ENCODE results near the gene TSHZ3. TPM values are rescaled to one million over a fixed set of nuclear protein-coding genes. Genes with fewer than 3 reads are reported as not detected.

TSHZ3 gene
- total RNA-seq, 1 donor from 2014 or later, result 6.1 TPM

DNA sequence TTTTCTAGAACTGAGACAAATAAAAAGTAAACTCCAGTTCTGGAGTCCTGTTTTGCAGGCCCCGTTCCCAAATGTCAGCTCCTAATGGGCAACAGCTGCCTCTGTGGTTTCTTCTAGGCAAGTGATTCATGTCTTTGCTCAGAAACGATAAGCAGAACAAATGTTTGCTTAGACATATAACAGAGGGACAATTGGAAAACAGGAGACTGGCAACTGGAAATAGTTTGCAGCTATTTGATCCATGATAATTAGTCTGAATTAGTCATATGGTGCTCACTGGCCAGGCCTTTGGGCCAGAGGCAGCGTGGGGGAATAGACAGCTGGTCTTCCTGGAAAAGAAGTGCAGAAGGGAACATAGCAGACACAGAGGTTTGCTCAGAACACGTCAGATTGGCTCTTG is 29.2 kb upstream of the TSHZ3 start:
- Mint-ChIP-seq H3K36me3 (ENCODE audit: low read depth, unreplicated experiment) (peaks cover 5% of the 10 kb centered on the region), H3K27ac (ENCODE audit: unreplicated experiment) (peak overlapping the region; percentile 23), H3K9me3 (ENCODE audit: unreplicated experiment) (peaks cover 5% of the 10 kb centered on the region), H3K4me3 (ENCODE audit: unreplicated experiment) (no peak overlapping the region), H3K27me3 (ENCODE audit: low read depth, unreplicated experiment) (peaks cover 18% of the 10 kb centered on the region), H3K4me1 (ENCODE audit: low read depth, unreplicated experiment) (peaks cover 4% of the 10 kb centered on the region)
- Histone ChIP-seq H3K4me3 (ENCODE audit: insufficient read depth, low read depth, low read length) (no peak overlapping the region), H3K9ac (ENCODE audit: low read length) (no peak overlapping the region), H3K79me2 (ENCODE audit: insufficient read depth, low read length) (no peaks in the 10 kb centered on the region), H3K9me3 (ENCODE audit: insufficient read depth, low read depth, low read length) (no peaks in the 10 kb centered on the region), H2AFZ (ENCODE audit: low read depth, low read length) (no peak overlapping the region), H3K36me3 (ENCODE audit: insufficient read depth, low read length) (no peaks in the 10 kb centered on the region), H3K27ac (ENCODE audit: low read depth, low read length) (peak overlapping the region; percentile 11), H3K27me3 (ENCODE audit: insufficient read depth, low read length) (no peaks in the 10 kb centered on the region), H3K4me2 (ENCODE audit: low read length) (peak overlapping the region; percentile 56), H4K20me1 (ENCODE audit: insufficient read depth, low read length) (no peaks in the 10 kb centered on the region), H3K4me1 (ENCODE audit: insufficient read depth, low read length) (peaks cover 8% of the 10 kb centered on the region)
- DNase-seq (ENCODE audit: low read depth) (peak; percentile 98), FAIRE-seq (peak; percentile 62)
- TF ChIP-seq, protein P1, sequence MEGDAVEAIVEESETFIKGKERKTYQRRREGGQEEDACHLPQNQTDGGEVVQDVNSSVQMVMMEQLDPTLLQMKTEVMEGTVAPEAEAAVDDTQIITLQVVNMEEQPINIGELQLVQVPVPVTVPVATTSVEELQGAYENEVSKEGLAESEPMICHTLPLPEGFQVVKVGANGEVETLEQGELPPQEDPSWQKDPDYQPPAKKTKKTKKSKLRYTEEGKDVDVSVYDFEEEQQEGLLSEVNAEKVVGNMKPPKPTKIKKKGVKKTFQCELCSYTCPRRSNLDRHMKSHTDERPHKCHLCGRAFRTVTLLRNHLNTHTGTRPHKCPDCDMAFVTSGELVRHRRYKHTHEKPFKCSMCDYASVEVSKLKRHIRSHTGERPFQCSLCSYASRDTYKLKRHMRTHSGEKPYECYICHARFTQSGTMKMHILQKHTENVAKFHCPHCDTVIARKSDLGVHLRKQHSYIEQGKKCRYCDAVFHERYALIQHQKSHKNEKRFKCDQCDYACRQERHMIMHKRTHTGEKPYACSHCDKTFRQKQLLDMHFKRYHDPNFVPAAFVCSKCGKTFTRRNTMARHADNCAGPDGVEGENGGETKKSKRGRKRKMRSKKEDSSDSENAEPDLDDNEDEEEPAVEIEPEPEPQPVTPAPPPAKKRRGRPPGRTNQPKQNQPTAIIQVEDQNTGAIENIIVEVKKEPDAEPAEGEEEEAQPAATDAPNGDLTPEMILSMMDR (IDR thresholded peaks at IDR 0.05; ENCODE audit: insufficient read depth, low read depth, low read length), result no peak
- TF ChIP-seq EZH2 (IDR thresholded peaks at IDR 0.05; ENCODE audit: insufficient read depth, low read length), result no peak

DNA sequence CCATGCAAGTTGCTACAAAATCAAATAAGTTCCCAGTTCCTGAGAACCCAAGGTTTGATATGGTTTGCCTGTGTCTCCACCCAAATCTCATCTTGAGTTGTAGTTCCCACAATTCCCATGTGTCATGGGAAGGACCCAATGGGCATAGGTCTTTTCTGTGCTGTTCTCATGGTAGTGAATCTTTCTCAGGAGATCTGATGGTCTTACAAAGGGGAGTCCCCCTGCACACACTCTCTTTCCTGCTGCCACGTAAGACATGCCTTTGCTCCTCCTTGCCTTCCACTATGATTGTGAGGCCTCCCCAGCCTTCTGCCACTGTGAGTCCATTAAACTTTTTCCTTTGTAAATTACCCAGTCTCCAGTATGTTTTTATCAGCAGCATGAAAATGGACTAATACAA is 28.5 kb upstream of the TSHZ3 start:
- Histone ChIP-seq H3K9ac (ENCODE audit: low read length) (no peak overlapping the region), H3K9me3 (ENCODE audit: insufficient read depth, low read depth, low read length) (no peaks in the 10 kb centered on the region), H3K27ac (ENCODE audit: low read depth, low read length) (no peak overlapping the region), H3K4me3 (ENCODE audit: insufficient read depth, low read depth, low read length) (no peak overlapping the region), H3K79me2 (ENCODE audit: insufficient read depth, low read length) (no peaks in the 10 kb centered on the region), H4K20me1 (ENCODE audit: insufficient read depth, low read length) (no peaks in the 10 kb centered on the region), H3K27me3 (ENCODE audit: insufficient read depth, low read length) (no peaks in the 10 kb centered on the region), H3K4me1 (ENCODE audit: insufficient read depth, low read length) (peaks cover 8% of the 10 kb centered on the region), H3K4me2 (ENCODE audit: low read length) (peak overlapping the region; percentile 56), H2AFZ (ENCODE audit: low read depth, low read length) (no peak overlapping the region), H3K36me3 (ENCODE audit: insufficient read depth, low read length) (no peaks in the 10 kb centered on the region)
- peaks cover 24% of the 10 kb centered on the region for H3K27me3 Mint-ChIP-seq (ENCODE audit: low read depth, unreplicated experiment)
- peaks cover 5% of the 10 kb centered on the region for H3K36me3 Mint-ChIP-seq (ENCODE audit: low read depth, unreplicated experiment)
- H3K9me3 Mint-ChIP-seq (ENCODE audit: unreplicated experiment), result peaks cover 5% of the 10 kb centered on the region
- no peak overlapping the region for H3K27ac Mint-ChIP-seq (ENCODE audit: unreplicated experiment)
- TF ChIP-seq, protein P1 (IDR thresholded peaks at IDR 0.05; ENCODE audit: insufficient read depth, low read depth, low read length), result no peak
- no peak for TF ChIP-seq EZH2 (IDR thresholded peaks at IDR 0.05; ENCODE audit: insufficient read depth, low read length)
- no peak for DNase-seq (ENCODE audit: low read depth)
- H3K4me3 Mint-ChIP-seq (ENCODE audit: unreplicated experiment), result no peak overlapping the region
- FAIRE-seq, result no peak
- H3K4me1 Mint-ChIP-seq (ENCODE audit: low read depth, unreplicated experiment), result peaks cover 4% of the 10 kb centered on the region

DNA sequence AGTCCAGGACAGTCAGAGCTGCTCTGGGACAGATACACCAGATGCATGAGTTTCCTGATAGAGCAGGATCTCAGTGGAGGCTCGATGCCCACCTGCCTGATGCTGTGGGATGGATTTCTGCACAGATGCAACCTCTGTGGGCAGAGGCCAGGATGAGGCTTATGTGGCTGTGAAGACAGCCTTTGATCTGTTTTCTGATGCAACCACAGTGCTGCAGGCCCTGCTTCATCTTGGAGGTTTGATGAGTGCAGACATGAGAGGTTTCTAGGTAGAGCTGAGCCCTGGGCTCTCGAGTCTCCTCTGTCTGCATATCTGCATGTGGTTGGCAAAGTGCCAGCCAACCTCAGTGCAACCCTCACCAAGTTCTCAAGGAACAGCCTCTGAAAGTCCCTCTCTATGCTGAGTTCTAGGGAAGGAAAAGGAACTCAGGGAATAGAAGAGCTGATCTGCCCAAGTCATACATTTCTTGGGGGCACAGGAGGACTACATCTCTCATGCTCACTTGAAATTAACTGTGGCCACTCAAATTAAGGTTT is 23.1 kb upstream of the TSHZ3 start:
- FAIRE-seq (no peak), DNase-seq (ENCODE audit: low read depth) (no peak)

More for the DNA sequence above, 23.1 kb upstream of the TSHZ3 start:
- no peak overlapping the region for H3K4me3 ChIP-seq (ENCODE audit: insufficient read depth, low read depth, low read length)
- Mint-ChIP-seq H3K9me3 (ENCODE audit: unreplicated experiment) (peaks cover 4% of the 10 kb centered on the region), H3K4me1 (ENCODE audit: low read depth, unreplicated experiment) (no peaks in the 10 kb centered on the region), H3K36me3 (ENCODE audit: low read depth, unreplicated experiment) (peaks cover 5% of the 10 kb centered on the region), H3K27ac (ENCODE audit: unreplicated experiment) (no peak overlapping the region), H3K4me3 (ENCODE audit: unreplicated experiment) (no peak overlapping the region), H3K27me3 (ENCODE audit: low read depth, unreplicated experiment) (peaks cover 38% of the 10 kb centered on the region)
- peaks cover 2% of the 10 kb centered on the region for H3K27me3 ChIP-seq (ENCODE audit: insufficient read depth, low read length)
- H3K79me2 ChIP-seq (ENCODE audit: insufficient read depth, low read length), result no peaks in the 10 kb centered on the region
- H3K9me3 ChIP-seq (ENCODE audit: insufficient read depth, low read depth, low read length), result no peaks in the 10 kb centered on the region
- no peak for TF ChIP-seq EZH2 (IDR thresholded peaks at IDR 0.05; ENCODE audit: insufficient read depth, low read length)
- TF ChIP-seq, protein P1 (IDR thresholded peaks at IDR 0.05; ENCODE audit: insufficient read depth, low read depth, low read length), result no peak
- H2AFZ ChIP-seq (ENCODE audit: low read depth, low read length), result no peak overlapping the region
- no peaks in the 10 kb centered on the region for H4K20me1 ChIP-seq (ENCODE audit: insufficient read depth, low read length)
- no peak overlapping the region for H3K9ac ChIP-seq (ENCODE audit: low read length)
- no peaks in the 10 kb centered on the region for H3K36me3 ChIP-seq (ENCODE audit: insufficient read depth, low read length)
- H3K27ac ChIP-seq (ENCODE audit: low read depth, low read length), result no peak overlapping the region
- H3K4me1 ChIP-seq (ENCODE audit: insufficient read depth, low read length), result no peaks in the 10 kb centered on the region
- H3K4me2 ChIP-seq (ENCODE audit: low read length), result no peak overlapping the region

Data from astrocyte (in vitro differentiated cells and primary cell).